ENCODE results near the gene MVB12A.

The MVB12A gene

DNA sequence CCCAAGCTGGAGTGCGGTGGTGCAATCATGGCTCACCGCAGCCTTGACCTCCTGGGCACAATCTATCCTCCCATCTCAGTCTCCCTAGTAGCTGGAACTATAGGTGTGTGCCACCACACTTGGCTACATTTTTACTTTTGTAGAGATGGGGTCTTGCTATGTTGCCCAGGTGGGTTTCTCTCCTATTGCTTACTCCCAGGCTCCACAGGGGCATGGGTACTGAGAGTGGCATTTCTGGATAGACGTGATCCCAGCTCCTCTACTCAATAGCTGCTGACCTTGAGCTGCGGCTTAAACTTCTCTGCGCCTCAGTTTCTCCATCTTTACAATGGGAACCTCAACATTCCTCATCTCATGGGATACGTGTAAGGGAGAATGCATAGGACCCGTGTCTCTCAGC lies 11.6 kb downstream of the MVB12A start:
- TF ChIP-seq, protein P1, sequence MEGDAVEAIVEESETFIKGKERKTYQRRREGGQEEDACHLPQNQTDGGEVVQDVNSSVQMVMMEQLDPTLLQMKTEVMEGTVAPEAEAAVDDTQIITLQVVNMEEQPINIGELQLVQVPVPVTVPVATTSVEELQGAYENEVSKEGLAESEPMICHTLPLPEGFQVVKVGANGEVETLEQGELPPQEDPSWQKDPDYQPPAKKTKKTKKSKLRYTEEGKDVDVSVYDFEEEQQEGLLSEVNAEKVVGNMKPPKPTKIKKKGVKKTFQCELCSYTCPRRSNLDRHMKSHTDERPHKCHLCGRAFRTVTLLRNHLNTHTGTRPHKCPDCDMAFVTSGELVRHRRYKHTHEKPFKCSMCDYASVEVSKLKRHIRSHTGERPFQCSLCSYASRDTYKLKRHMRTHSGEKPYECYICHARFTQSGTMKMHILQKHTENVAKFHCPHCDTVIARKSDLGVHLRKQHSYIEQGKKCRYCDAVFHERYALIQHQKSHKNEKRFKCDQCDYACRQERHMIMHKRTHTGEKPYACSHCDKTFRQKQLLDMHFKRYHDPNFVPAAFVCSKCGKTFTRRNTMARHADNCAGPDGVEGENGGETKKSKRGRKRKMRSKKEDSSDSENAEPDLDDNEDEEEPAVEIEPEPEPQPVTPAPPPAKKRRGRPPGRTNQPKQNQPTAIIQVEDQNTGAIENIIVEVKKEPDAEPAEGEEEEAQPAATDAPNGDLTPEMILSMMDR (IDR thresholded peaks at IDR 0.05) = no peak
- TF ChIP-seq ZFX (IDR thresholded peaks at IDR 0.05; ENCODE audit: borderline replicate concordance) = no peak
- no peak overlapping the region for H3K27ac ChIP-seq

- TF ChIP-seq, protein P1 (IDR thresholded peaks at IDR 0.05) = no peak
- no peak overlapping the region for H3K27ac ChIP-seq
Measured at GRCh38 chr19:17435218-17435617, 15.4 kb downstream of the MVB12A start.

DNA sequence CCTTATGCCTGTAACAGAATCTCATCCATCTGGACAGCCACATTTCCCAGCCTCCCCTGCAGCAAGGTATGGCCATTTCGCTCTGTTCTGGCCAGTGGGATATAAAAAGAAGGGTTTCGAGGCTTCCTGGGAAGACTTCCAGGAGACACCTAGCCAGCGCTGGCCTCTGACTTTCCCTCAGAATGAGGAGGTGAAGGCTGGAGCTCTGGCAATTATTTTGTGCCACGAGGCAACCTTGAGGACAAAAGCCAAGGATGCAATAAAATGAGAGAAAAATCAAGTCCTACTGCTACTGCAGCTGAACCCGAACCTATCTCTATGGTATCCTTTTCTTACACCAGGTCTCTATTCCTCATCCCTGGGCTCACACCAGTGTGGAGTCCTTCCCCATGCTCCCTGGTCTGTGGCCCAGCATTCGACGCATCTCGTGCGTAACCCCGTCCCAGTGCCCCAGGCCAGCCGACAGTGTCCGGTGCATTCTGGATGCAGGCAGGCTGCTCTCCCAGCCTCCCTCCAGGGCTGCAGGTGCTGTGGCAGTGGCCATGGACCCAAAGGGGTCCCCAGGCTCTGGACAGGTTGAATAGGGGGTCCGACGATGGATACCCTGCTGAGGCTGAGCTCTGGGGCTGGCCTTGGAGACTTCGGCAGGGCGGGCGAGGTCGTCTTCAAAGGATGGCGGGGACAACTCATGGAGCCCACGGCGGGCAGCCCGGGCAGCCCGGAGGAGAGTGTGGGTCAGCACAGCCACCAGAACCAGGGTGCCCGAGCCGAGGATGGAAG lies 16.4 kb downstream of the MVB12A start:
- no peak for TF ChIP-seq ZFX (IDR thresholded peaks at IDR 0.05; ENCODE audit: borderline replicate concordance)
- TF ChIP-seq, protein P1 (IDR thresholded peaks at IDR 0.05) = no peak
- H3K27ac ChIP-seq = no peak overlapping the region

- TF ChIP-seq, protein P1 (IDR thresholded peaks at IDR 0.05) = no peak
Measured at GRCh38 chr19:17436874-17437267, 17.0 kb downstream of the MVB12A start.

DNA sequence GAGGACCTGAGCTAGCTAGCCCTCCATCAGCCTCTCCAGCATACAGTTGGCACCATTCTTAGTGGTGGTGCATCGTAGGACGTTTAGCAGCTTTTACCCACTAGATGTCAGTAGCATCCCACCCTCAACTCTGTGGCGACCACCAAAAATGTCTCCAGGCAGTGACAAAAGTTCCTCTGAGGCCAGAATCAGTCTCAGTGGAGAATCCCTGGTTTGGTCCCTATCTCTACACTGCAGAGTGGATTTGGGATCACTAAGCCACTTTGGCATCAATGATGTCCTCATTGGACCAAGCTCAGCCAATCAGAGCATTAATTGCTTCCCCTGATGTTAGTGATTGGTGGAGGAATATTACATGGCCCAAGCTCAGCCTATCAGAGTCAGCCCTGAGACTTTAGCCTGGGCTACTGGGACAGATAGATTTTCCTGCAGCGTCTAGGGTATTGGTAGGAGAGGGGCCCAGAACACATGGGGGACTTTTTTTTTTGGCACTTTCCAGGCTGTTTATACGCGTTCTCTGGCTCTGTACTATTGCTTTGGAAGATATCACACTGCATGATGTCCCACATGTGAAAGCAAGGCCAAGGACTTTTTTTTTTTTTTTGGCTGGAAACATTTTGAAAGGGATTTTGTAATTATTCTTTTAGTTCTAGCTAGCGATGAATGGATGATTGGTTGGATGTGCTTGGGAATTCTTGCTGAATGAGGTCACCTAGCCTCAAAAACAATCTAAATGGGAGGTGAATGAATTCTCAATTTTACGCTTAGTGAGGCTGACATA lies 21.6 kb downstream of the MVB12A start:
- TF ChIP-seq, protein P1 (IDR thresholded peaks at IDR 0.05) = peak; percentile 45
- no peak for TF ChIP-seq ZFX (IDR thresholded peaks at IDR 0.05; ENCODE audit: borderline replicate concordance)
- no peak overlapping the region for H3K27ac ChIP-seq

More at GRCh38 chr19:17436874-17437267, 17.0 kb downstream of the MVB12A start:
- H3K27ac ChIP-seq = no peak overlapping the region

- TF ChIP-seq, protein P1 (IDR thresholded peaks at IDR 0.05) = no peak
- TF ChIP-seq ZFX (IDR thresholded peaks at IDR 0.05; ENCODE audit: borderline replicate concordance) = no peak
Measured at GRCh38 chr19:17445526-17446165, 25.8 kb downstream of the MVB12A start.

More at GRCh38 chr19:17445526-17446165, 25.8 kb downstream of the MVB12A start:
- H3K27ac ChIP-seq = no peak overlapping the region

Measured in 22Rv1 (cell line).